ENCODE data around the gene ITPR3. TPM values are rescaled to one million over a fixed set of nuclear protein-coding genes. Genes with fewer than 3 reads are reported as not detected.
A peak's percentile ranks its signal among the peaks of the same experiment; 100 is the strongest.

Gene ITPR3
- total RNA-seq, 4 donors from 2014 or later: 161 to 265 (median 197) TPM

- no peak for DNase-seq (ENCODE audit: low spot score in 2 of 2)
Measured at GRCh38 chr6:33667072-33667471, 46.0 kb downstream of the ITPR3 start.

DNA sequence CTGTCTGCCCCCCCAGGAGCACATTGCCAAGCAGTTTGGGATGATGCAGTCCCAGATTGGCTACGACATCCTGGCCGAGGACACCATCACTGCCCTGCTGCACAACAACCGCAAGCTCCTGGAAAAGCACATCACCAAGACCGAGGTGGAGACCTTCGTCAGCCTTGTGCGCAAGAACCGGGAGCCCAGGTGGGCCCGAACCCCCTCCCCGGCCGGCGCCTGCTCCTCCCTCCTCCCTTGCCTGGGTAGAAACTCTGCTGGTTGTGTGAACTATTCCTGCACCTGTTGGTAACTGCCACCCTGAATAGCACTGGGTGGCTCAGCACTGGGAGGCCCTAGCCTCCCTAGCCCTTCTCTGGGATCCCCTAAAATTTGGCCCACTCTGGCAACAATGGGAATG lies 46.7 kb downstream of the ITPR3 start:
- TF ChIP-seq, protein P1, sequence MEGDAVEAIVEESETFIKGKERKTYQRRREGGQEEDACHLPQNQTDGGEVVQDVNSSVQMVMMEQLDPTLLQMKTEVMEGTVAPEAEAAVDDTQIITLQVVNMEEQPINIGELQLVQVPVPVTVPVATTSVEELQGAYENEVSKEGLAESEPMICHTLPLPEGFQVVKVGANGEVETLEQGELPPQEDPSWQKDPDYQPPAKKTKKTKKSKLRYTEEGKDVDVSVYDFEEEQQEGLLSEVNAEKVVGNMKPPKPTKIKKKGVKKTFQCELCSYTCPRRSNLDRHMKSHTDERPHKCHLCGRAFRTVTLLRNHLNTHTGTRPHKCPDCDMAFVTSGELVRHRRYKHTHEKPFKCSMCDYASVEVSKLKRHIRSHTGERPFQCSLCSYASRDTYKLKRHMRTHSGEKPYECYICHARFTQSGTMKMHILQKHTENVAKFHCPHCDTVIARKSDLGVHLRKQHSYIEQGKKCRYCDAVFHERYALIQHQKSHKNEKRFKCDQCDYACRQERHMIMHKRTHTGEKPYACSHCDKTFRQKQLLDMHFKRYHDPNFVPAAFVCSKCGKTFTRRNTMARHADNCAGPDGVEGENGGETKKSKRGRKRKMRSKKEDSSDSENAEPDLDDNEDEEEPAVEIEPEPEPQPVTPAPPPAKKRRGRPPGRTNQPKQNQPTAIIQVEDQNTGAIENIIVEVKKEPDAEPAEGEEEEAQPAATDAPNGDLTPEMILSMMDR (IDR thresholded peaks at IDR 0.05): no peak
- no peak for TF ChIP-seq POLR2A (IDR thresholded peaks at IDR 0.05)
- no peak for DNase-seq (ENCODE audit: low spot score in 2 of 2)
- intact Hi-C loops (cut with DNase I; ENCODE audit: low total_unique reads): no loop called here
- no peak overlapping the region for H3K4me3 ChIP-seq (ENCODE audit: low read depth, poor library complexity, severe bottlenecking)
- 94 to 96% methylated on average over 9 to 11 of the region's 11 CpGs for WGBS, 2 donors

More at GRCh38 chr6:33667072-33667471, 46.0 kb downstream of the ITPR3 start:
- 90 to 92% methylated on average over 10 to 13 of the region's 16 CpGs for WGBS, 2 donors
- intact Hi-C loops (cut with DNase I; ENCODE audit: low total_unique reads): no loop called here
- no peak for TF ChIP-seq POLR2A (IDR thresholded peaks at IDR 0.05)
- TF ChIP-seq, protein P1 (IDR thresholded peaks at IDR 0.05): no peak
- H3K4me3 ChIP-seq (ENCODE audit: low read depth, poor library complexity, severe bottlenecking): no peak overlapping the region

DNA sequence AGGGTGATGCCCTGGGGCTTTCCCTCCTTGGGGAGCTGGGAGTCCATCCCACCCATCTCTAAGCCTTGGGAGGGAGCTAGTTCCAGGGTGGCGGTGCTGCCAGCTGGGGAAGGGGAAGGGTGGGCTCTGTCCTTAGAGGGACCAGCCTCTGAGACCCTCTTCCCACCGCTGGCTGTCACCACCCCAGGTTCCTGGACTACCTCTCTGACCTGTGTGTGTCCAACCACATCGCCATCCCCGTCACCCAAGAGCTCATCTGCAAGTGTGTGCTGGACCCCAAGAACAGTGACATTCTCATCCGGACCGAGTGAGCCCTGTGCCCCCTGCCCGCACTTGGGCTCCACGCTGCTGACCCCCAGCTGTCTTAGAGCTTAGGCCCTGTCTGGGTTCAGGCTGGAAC lies 47.2 kb downstream of the ITPR3 start:
- no peak for TF ChIP-seq POLR2A (IDR thresholded peaks at IDR 0.05)
- TF ChIP-seq, protein P1 (IDR thresholded peaks at IDR 0.05): no peak
- 92 to 93% methylated on average over 8 of the region's 8 CpGs for WGBS, 2 donors
- DNase-seq (ENCODE audit: low spot score in 2 of 2): no peak
- H3K4me3 ChIP-seq (ENCODE audit: low read depth, poor library complexity, severe bottlenecking): no peak overlapping the region
- intact Hi-C loops (cut with DNase I; ENCODE audit: low total_unique reads): no loop called here

- H3K4me3 ChIP-seq (ENCODE audit: low read depth, poor library complexity, severe bottlenecking): no peak overlapping the region
- TF ChIP-seq, protein P1 (IDR thresholded peaks at IDR 0.05): no peak
- TF ChIP-seq POLR2A (IDR thresholded peaks at IDR 0.05): no peak
- WGBS, 2 donors: 35 to 68% methylated on average over 17 of the region's 17 CpGs
- intact Hi-C loops (cut with DNase I; ENCODE audit: low total_unique reads): no loop called here
- DNase-seq (ENCODE audit: low spot score in 2 of 2): peak in 1 of 2 donors; percentile 65
Measured at GRCh38 chr6:33668914-33669313, 47.8 kb downstream of the ITPR3 start.

GRCh38 chr6:33670086-33670660 lies 49.1 kb downstream of the ITPR3 start:
- TF ChIP-seq POLR2A (IDR thresholded peaks at IDR 0.05): no peak
- TF ChIP-seq, protein P1 (IDR thresholded peaks at IDR 0.05): no peak
- H3K4me3 ChIP-seq (ENCODE audit: low read depth, poor library complexity, severe bottlenecking): no peak overlapping the region
- 88 to 90% methylated on average over 21 of the region's 21 CpGs for WGBS, 2 donors
- no peak for DNase-seq (ENCODE audit: low spot score in 2 of 2)
- intact Hi-C loops (cut with DNase I; ENCODE audit: low total_unique reads): no loop called here

Measured in lower leg skin (tissue), 4 donors.